ENCODE measurements around the gene KIAA1217. TPM values are rescaled to one million over a fixed set of nuclear protein-coding genes. Genes with fewer than 3 reads are reported as not detected.

The KIAA1217 gene
- total RNA-seq, 1 experiment from 2014 or later: 18.6 TPM

DNA sequence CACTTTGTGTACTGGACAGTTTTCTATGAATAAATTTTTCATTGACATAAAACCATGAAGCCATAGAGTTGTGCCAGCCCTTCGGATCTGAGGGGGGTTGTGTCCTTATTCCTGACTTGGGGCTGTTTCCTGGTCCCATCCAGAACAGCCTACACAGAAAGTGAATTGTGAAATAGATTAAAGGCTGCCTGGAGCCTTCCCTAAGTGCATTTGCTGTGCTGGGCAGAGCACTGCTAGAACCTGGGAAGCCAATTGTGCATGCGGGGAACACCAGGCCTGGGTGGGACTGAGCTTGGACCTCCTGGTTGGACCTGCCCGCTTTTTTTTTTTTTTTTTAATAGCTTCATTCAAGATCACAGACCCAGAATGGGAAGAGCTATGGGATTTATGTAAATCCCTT, 275.8 kb downstream of the KIAA1217 start:
- no peak for DNase-seq
- no peak overlapping the region for H2BK5ac ChIP-seq (ENCODE audit: insufficient read length, low read length)
- H3T11ph ChIP-seq (ENCODE audit: low read length): no peak overlapping the region
- TF ChIP-seq, protein P1, sequence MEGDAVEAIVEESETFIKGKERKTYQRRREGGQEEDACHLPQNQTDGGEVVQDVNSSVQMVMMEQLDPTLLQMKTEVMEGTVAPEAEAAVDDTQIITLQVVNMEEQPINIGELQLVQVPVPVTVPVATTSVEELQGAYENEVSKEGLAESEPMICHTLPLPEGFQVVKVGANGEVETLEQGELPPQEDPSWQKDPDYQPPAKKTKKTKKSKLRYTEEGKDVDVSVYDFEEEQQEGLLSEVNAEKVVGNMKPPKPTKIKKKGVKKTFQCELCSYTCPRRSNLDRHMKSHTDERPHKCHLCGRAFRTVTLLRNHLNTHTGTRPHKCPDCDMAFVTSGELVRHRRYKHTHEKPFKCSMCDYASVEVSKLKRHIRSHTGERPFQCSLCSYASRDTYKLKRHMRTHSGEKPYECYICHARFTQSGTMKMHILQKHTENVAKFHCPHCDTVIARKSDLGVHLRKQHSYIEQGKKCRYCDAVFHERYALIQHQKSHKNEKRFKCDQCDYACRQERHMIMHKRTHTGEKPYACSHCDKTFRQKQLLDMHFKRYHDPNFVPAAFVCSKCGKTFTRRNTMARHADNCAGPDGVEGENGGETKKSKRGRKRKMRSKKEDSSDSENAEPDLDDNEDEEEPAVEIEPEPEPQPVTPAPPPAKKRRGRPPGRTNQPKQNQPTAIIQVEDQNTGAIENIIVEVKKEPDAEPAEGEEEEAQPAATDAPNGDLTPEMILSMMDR (conservative IDR thresholded peaks at IDR 0.05): no peak
- no peaks in the 10 kb centered on the region for H3K9me3 ChIP-seq (ENCODE audit: control insufficient read depth, low read depth, low read length)
- H4K5ac ChIP-seq (ENCODE audit: insufficient read length, low read depth, low read length): no peak overlapping the region
- H2BK120ac ChIP-seq (ENCODE audit: low read depth, low read length, poor library complexity, severe bottlenecking): no peak overlapping the region
- Mint-ChIP-seq H3K4me3 (no peak overlapping the region), H3K27ac (no peak overlapping the region), H3K36me3 (ENCODE audit: insufficient read depth in 1 of 3, low read depth in 3 of 3) (peaks cover 0 to 5% (median 4%) of the 10 kb centered on the region in 3 experiments; a peak in 5 of 7 replicates), H3K4me1 (peaks cover 10 to 14% of the 10 kb centered on the region in 2 experiments), H3K27me3 (ENCODE audit: low read depth) (no peaks in the 10 kb centered on the region; the same call in 1 of the 2 replicates), H3K9me3 (no peaks in the 10 kb centered on the region; a peak in 1 of 5 replicates)
- H4K8ac ChIP-seq (replicated peaks; ENCODE audit: insufficient read length, low read depth, low read length): no peak overlapping the region
- no peaks in the 10 kb centered on the region for H3K79me1 ChIP-seq (ENCODE audit: insufficient read depth, low read depth, low read length, poor library complexity, severe bottlenecking)
- no peak overlapping the region for H3K27ac ChIP-seq (ENCODE audit: insufficient read length, low read depth, low read length)
- H3K4me2 ChIP-seq (ENCODE audit: insufficient read depth, insufficient read length, low read length): no peak overlapping the region
- H3K9ac ChIP-seq (ENCODE audit: extremely low read depth, insufficient read length, low read length): no peak overlapping the region
- H2AFZ ChIP-seq (ENCODE audit: low read length): no peak overlapping the region
- H2BK12ac ChIP-seq (ENCODE audit: insufficient read length, low read depth, low read length): no peak overlapping the region
- H3K14ac ChIP-seq (ENCODE audit: insufficient read depth, low read length): no peak overlapping the region
- no peak overlapping the region for H4K91ac ChIP-seq (ENCODE audit: insufficient read length, low read depth, low read length)
- no peak overlapping the region for H2BK20ac ChIP-seq (ENCODE audit: low read depth, low read length, poor library complexity, severe bottlenecking)
- H2BK15ac ChIP-seq (ENCODE audit: low read depth, low read length): no peak overlapping the region
- no peak overlapping the region for H3K23ac ChIP-seq (ENCODE audit: insufficient read length, low read depth, low read length)
- H2AK5ac ChIP-seq (ENCODE audit: insufficient read length, low read length): no peak overlapping the region
- no peak overlapping the region for H3K4ac ChIP-seq (ENCODE audit: low read depth, low read length)
- 0 out of 2 replicates have a peak, but pooled peaks cover 2% of the 10 kb centered on the region for H3K4me1 ChIP-seq (ENCODE audit: insufficient read depth, low read length)
- H3K23me2 ChIP-seq (ENCODE audit: insufficient read length, low read depth, low read length, poor library complexity, severe bottlenecking): no peaks in the 10 kb centered on the region
- no CpG with 5 or more reads among the region's 3 CpGs for WGBS (ENCODE audit: extremely low coverage, insufficient read length, low lambda C conversion rate)
- no peak overlapping the region for H3K18ac ChIP-seq (ENCODE audit: insufficient read length, low read depth, low read length)
- H3K56ac ChIP-seq (ENCODE audit: insufficient read length, low read depth, low read length): no peak overlapping the region
- H4K20me1 ChIP-seq (ENCODE audit: control insufficient read depth, insufficient read depth, insufficient read length): no peaks in the 10 kb centered on the region
- H3K27me3 ChIP-seq (ENCODE audit: insufficient read depth, low read length): no peaks in the 10 kb centered on the region; the same call in 1 of the 2 replicates
- H3K79me2 ChIP-seq (ENCODE audit: insufficient read depth, low read length): no peaks in the 10 kb centered on the region; the same call in 1 of the 2 replicates

All from H9 (cell line).